ENCODE measurements around the gene FAM98A. TPM values are rescaled to one million over a fixed set of nuclear protein-coding genes. Genes with fewer than 3 reads are reported as not detected.

Gene FAM98A
- total RNA-seq, 1 experiment from 2014 or later, result 70.9 TPM

GRCh38 chr2:33645861-33646260 is 46.8 kb upstream of the FAM98A start:
- H4K20me1 ChIP-seq (ENCODE audit: control insufficient read depth, insufficient read depth, insufficient read length), result no peaks in the 10 kb centered on the region
- H3K56ac ChIP-seq (ENCODE audit: insufficient read length, low read depth, low read length), result no peak overlapping the region
- no peak overlapping the region for H3T11ph ChIP-seq (ENCODE audit: low read length)
- H3K9me3 ChIP-seq (ENCODE audit: control insufficient read depth, low read depth, low read length), result no peaks in the 10 kb centered on the region
- H3K27ac Mint-ChIP-seq, result no peak overlapping the region
- H3K79me2 ChIP-seq (ENCODE audit: insufficient read depth, low read length), result no peaks in the 10 kb centered on the region; the same call in 1 of the 2 replicates
- H3K4me2 ChIP-seq (ENCODE audit: insufficient read depth, insufficient read length, low read length), result no peak overlapping the region
- H3K18ac ChIP-seq (ENCODE audit: insufficient read length, low read depth, low read length), result no peak overlapping the region
- no peak overlapping the region for H3K27ac ChIP-seq (ENCODE audit: insufficient read length, low read depth, low read length)
- H3K4me1 Mint-ChIP-seq, result peaks cover 0 to under 1% of the 10 kb centered on the region in 2 experiments; a peak in 1 of 4 replicates
- H3K4me3 Mint-ChIP-seq, result no peak overlapping the region
- no peak overlapping the region for H2AFZ ChIP-seq (ENCODE audit: low read length)
- H2AK5ac ChIP-seq (ENCODE audit: insufficient read length, low read length), result no peak overlapping the region
- H3K14ac ChIP-seq (ENCODE audit: insufficient read depth, low read length), result no peak overlapping the region
- H3K27me3 Mint-ChIP-seq (ENCODE audit: low read depth), result no peaks in the 10 kb centered on the region
- H2BK12ac ChIP-seq (ENCODE audit: insufficient read length, low read depth, low read length), result no peak overlapping the region
- no peak overlapping the region for H3K23ac ChIP-seq (ENCODE audit: insufficient read length, low read depth, low read length)
- no peak overlapping the region for H2BK20ac ChIP-seq (ENCODE audit: low read depth, low read length, poor library complexity, severe bottlenecking)
- no peak overlapping the region for H4K8ac ChIP-seq (replicated peaks; ENCODE audit: insufficient read length, low read depth, low read length)
- peaks cover 6 to 11% (median 11%) of the 10 kb centered on the region in 3 experiments for H3K36me3 Mint-ChIP-seq (ENCODE audit: insufficient read depth in 1 of 3, low read depth in 3 of 3)
- H3K9ac ChIP-seq (ENCODE audit: extremely low read depth, insufficient read length, low read length), result no peak overlapping the region
- no peaks in the 10 kb centered on the region for H3K79me1 ChIP-seq (ENCODE audit: insufficient read depth, low read depth, low read length, poor library complexity, severe bottlenecking)
- H4K91ac ChIP-seq (ENCODE audit: insufficient read length, low read depth, low read length), result no peak overlapping the region
- H3K27me3 ChIP-seq (ENCODE audit: insufficient read depth, low read length), result no peaks in the 10 kb centered on the region
- no peak for DNase-seq
- no peak overlapping the region for H2BK15ac ChIP-seq (ENCODE audit: low read depth, low read length)
- no peak for TF ChIP-seq CTCF (conservative IDR thresholded peaks at IDR 0.05)
- no peak overlapping the region for H2BK120ac ChIP-seq (ENCODE audit: low read depth, low read length, poor library complexity, severe bottlenecking)
- H3K23me2 ChIP-seq (ENCODE audit: insufficient read length, low read depth, low read length, poor library complexity, severe bottlenecking), result no peaks in the 10 kb centered on the region
- WGBS (ENCODE audit: extremely low coverage, insufficient read length, low lambda C conversion rate), result no CpG with 5 or more reads among the region's 1 CpG
- no peak overlapping the region for H4K5ac ChIP-seq (ENCODE audit: insufficient read length, low read depth, low read length)
- H2BK5ac ChIP-seq (ENCODE audit: insufficient read length, low read length), result no peak overlapping the region
- H3K4me1 ChIP-seq (ENCODE audit: insufficient read depth, low read length), result no peaks in the 10 kb centered on the region
- H3K4ac ChIP-seq (ENCODE audit: low read depth, low read length), result no peak overlapping the region
- peaks cover 11 to 12% of the 10 kb centered on the region in 2 experiments for H3K9me3 Mint-ChIP-seq
